Mammary epithelial cell (primary cell): ENCODE measurements around the gene PRKCA.

ENCODE experiments used
- CTCF ChIP-seq, 2 donors: IDR thresholded peaks in 1 of 2; conservative IDR thresholded peaks in 1 of 2; 2 replicates each; pipeline ENCODE4 v1.5.1; 2011 to 2012; ENCODE audit warnings: inconsistent platforms in 2 of 2, low read length in 2 of 2, mild to moderate bottlenecking in 2 of 2, control low read depth in 1 of 2, low read depth in 1 of 2; ENCODE audit not compliant: insufficient read depth in 1 of 2; ENCODE audit errors: extremely low read depth in 1 of 2
- EZH2 ChIP-seq: IDR thresholded peaks from 2 replicates; pipeline ENCODE4 v1.6.1; 2012; ENCODE audit warnings: low read length, inconsistent platforms, borderline replicate concordance

- no peak for TF ChIP-seq CTCF (conservative IDR thresholded peaks at IDR 0.05 in 1 of 2, IDR thresholded peaks at IDR 0.05 in 1 of 2; ENCODE audit: extremely low read depth in 1 of 2, insufficient read depth in 1 of 2, low read depth in 1 of 2, low read length in 2 of 2)
- no peak for TF ChIP-seq EZH2
These were observed 537.6 kb downstream of the PRKCA start for GRCh38 chr17:66840061-66840460.
